ENCODE measurements around the gene ZHX3.
A peak's percentile ranks its signal among the peaks of the same experiment; 100 is the strongest.
"Not testable (repeated sequence)": the region's sequence is repeated elsewhere in the genome, so short reads cannot be mapped to it uniquely, and the experiment has no call there.

ZHX3 gene

GRCh38 chr20:41142919-41143318 lies 174.6 kb downstream of the ZHX3 start:
- DNase-seq: no peak

- DNase-seq: no peak
Measured at GRCh38 chr20:41142245-41142644, 175.3 kb downstream of the ZHX3 start.

GRCh38 chr20:41141153-41141815 lies 176.2 kb downstream of the ZHX3 start:
- peak; percentile 45 for DNase-seq

- DNase-seq: no peak
Measured at GRCh38 chr20:41140226-41141133, 177.1 kb downstream of the ZHX3 start.

- DNase-seq: no peak
Measured at GRCh38 chr20:41139227-41140093, 178.1 kb downstream of the ZHX3 start.

GRCh38 chr20:41138475-41139226 lies 178.9 kb downstream of the ZHX3 start:
- DNase-seq: peak; percentile 35

- peak; percentile 75 for DNase-seq
Measured at GRCh38 chr20:41137614-41138474, 179.7 kb downstream of the ZHX3 start.

GRCh38 chr20:41136680-41137613 lies 180.6 kb downstream of the ZHX3 start, which contains the start of gene PLCG1:
TSS of gene PLCG1 (plus strand) at chr20:41137543. CDS start at chr20:41137642, 99 bp downstream.
- peak; percentile 84 for DNase-seq

- DNase-seq: no peak
Measured at GRCh38 chr20:41135888-41136679, 181.4 kb downstream of the ZHX3 start.

- peak; percentile 37 for DNase-seq
Measured at GRCh38 chr20:41135187-41135887, 182.2 kb downstream of the ZHX3 start.

GRCh38 chr20:41134362-41135186 lies 183.0 kb downstream of the ZHX3 start:
- DNase-seq: no peak

- DNase-seq: no peak
Measured at GRCh38 chr20:41133709-41134361, 183.7 kb downstream of the ZHX3 start.

- not testable (repeated sequence) for DNase-seq
Measured at GRCh38 chr20:41132388-41132775, 185.1 kb downstream of the ZHX3 start.

GRCh38 chr20:41131594-41132387 lies 185.7 kb downstream of the ZHX3 start:
- DNase-seq: no peak

Data from EL (cell line).